HG02623 (cell line): Measurements from ENCODE around the gene TLN1.

Experiments
- ATAC-seq: cut with Tn5 transposase; IDR thresholded peaks from one replicate; pipeline ENCODE4 v1.9.1; 2021; ENCODE audit warnings: moderate library complexity; ENCODE audit not compliant: unreplicated experiment

The TLN1 gene

GRCh38 chr9:35650341-35651158 is 81.4 kb downstream of the TLN1 start, which contains the start of gene SIT1:
Gene SIT1 (minus strand): TSS chr9:35650931. CDS start chr9:35650853, 78 bp downstream.
- no peak for ATAC-seq

DNA sequence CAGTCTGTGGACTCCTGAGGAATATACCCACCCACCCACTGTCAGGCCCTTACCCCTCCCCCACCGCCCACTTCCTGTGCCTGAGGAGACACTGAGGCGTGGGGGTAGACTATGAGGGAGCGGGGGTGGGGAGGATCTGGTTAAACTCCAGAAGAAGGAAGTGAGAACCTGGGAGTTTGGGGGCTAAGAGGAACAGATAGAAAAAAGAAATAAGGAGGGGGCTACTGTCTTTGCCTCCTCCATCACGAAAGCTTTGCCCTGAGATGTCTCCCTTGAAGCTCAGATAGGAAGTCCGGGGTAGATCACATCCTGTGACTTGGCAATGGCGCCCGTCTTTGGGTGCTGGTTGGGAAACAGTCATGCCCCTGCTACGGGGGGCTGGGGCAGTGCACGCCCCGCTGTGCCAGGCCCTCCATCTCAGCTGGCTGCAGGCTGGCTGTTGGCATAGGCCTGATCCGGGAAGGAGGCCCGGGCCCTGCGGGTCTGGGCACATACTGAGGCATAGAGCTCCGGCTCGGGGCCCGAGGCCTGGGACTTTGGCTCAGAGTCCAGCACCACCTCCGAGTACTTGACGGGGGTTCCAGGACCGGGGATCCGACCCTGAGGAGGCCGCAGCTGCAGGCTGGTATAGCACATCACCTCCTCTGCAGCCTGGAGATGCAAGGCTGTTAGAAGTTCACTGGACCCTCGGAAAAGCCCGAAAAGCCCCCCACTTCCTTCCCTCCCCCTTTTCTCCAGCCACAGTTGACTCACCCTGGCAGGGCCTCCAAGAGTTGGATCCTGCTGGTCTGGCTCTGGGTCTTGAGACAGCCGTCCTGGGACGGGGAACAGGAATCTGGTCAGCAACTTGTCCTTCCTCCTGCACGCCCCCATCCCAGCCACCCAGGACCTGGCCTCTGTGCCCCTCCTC is 82.3 kb downstream of the TLN1 start:
- ATAC-seq: no peak
